ENCODE measurements around the gene BEND5.

DNA sequence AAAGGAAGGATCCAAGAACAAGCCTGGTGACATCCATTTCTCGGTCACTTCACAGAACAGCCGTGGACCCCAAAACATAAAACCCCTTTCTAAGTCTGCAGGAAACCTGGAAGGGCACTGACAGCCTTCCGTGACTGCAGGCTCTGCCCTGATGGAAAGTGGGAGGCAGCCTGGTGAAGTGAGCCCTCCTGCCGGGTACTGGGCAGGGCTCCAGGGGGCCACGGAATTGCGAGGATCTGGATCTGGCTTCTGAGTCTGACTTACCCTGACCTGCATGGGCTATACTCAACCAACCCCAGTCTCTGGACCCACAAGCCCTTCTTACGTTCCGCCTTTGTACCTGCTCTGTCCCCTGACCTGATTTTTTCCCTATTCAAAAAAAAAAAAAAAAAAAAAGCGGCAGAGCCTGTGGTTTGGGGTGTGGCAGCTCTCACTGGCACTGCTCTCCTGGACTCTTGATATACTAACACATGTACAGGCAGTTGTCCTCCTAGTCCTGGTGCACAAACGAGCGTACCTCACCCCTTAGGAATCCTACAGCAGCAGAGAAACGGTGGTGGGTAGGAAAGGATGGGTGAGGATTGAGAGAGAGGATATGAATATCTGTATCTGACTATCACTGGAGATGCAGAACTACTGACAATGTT is 82.9 kb downstream of the BEND5 start:
- no peak for TF ChIP-seq EZH2 (IDR thresholded peaks at IDR 0.05; ENCODE audit: insufficient read depth, poor library complexity, severe bottlenecking)
- TF ChIP-seq EZH2phosphoT487 (IDR thresholded peaks at IDR 0.05; ENCODE audit: insufficient read depth, low read depth) = no peak

All from GM23248 (cell line).